H1 (cell line): ENCODE data around the gene SMYD3.

Source experiments
- CHD2 ChIP-seq: IDR thresholded peaks from 2 replicates; pipeline ENCODE4 v1.6.1; 2012; ENCODE audit warnings: low read length, improper control_type of control experiment
- CTCF ChIP-seq, 3 experiments: IDR thresholded peaks; 1 replicate in 2 of 3; 2 replicates in 1 of 3; pipeline versions ENCODE4 v1.5.1 to v1.6.1; 2011; ENCODE audit warnings: low read length in 3 of 3, mild to moderate bottlenecking in 3 of 3, inconsistent platforms in 2 of 3, low read depth in 1 of 3, moderate library complexity in 1 of 3; ENCODE audit not compliant: insufficient read depth in 1 of 3; ENCODE audit errors: control extremely low read depth in 1 of 3
- JUN ChIP-seq: IDR thresholded peaks from 2 replicates; pipeline ENCODE4 v1.6.1; 2011; ENCODE audit warnings: low read depth, mild to moderate bottlenecking, improper control_type of control experiment, low read length
- JUND ChIP-seq: IDR thresholded peaks from 2 replicates; pipeline ENCODE4 v1.6.1; 2011; ENCODE audit warnings: mild to moderate bottlenecking, improper control_type of control experiment, low read length
- POLR2A ChIP-seq, 2 experiments: IDR thresholded peaks; 1 replicate in 1 of 2; 2 replicates in 1 of 2; pipeline ENCODE4 v1.6.1; 2011; ENCODE audit warnings: low read depth in 2 of 2, low read length in 2 of 2, mild to moderate bottlenecking in 2 of 2; ENCODE audit errors: control extremely low read depth in 1 of 2
- POLR2AphosphoS5 ChIP-seq: IDR thresholded peaks from 2 replicates; pipeline ENCODE4 v1.6.1; 2011; ENCODE audit warnings: low read depth, low read length
- SIX5 ChIP-seq: IDR thresholded peaks from 2 replicates; pipeline ENCODE4 v1.6.1; 2011; ENCODE audit warnings: mild to moderate bottlenecking, low read depth, low read length
- SP1 ChIP-seq: IDR thresholded peaks from 2 replicates; pipeline ENCODE4 v1.6.1; 2011; ENCODE audit warnings: low read depth, low read length
- TEAD4 ChIP-seq: IDR thresholded peaks from 2 replicates; pipeline ENCODE4 v1.6.1; 2012; ENCODE audit warnings: low read depth, low read length, inconsistent platforms, mixed read lengths

- no peak for TF ChIP-seq CHD2
- no peak for TF ChIP-seq POLR2A (IDR thresholded peaks at IDR 0.05; ENCODE audit: control extremely low read depth in 1 of 2, low read depth in 2 of 2, low read length in 2 of 2)
- no peak for TF ChIP-seq CTCF (IDR thresholded peaks at IDR 0.05; ENCODE audit: control extremely low read depth in 1 of 3, insufficient read depth in 1 of 3, low read depth in 1 of 3, low read length in 3 of 3)
- TF ChIP-seq SIX5 = no peak
- TF ChIP-seq POLR2AphosphoS5 = no peak
- no peak for TF ChIP-seq JUND
- no peak for TF ChIP-seq JUN
- TF ChIP-seq TEAD4 = no peak
- no peak for TF ChIP-seq SP1
Measured at GRCh38 chr1:246010386-246010785, 496.7 kb downstream of the SMYD3 start.
